K562 (cell line): ENCODE results near the gene TMEM217. TPM values are rescaled to one million over a fixed set of nuclear protein-coding genes. Genes with fewer than 3 reads are reported as not detected.

ENCODE experiments used
- BDP1 ChIP-seq: IDR thresholded peaks from 3 replicates; pipeline ENCODE4 v1.6.1; 2011; ENCODE audit not compliant: insufficient read length, insufficient read depth
- BRCA1 ChIP-seq, 2 experiments: fragments of 450-650 bp in 1 of 2; sonication (generic) in 1 of 2; formaldehyde crosslinking in 1 of 2; IDR thresholded peaks; 2 replicates each; pipeline versions ENCODE4 v1.5.0 to v1.6.1; 2017 to 2020; ENCODE audit warnings: mild to moderate bottlenecking in 1 of 2, missing genetic modification reagents in 1 of 2
- CCNT2 ChIP-seq: IDR thresholded peaks from 2 replicates; pipeline ENCODE4 v1.6.1; 2011; ENCODE audit warnings: borderline replicate concordance, low read depth, mild to moderate bottlenecking, moderate library complexity, mixed read lengths, low read length; ENCODE audit not compliant: insufficient read length; ENCODE audit errors: extremely low read depth
- CREBBP ChIP-seq: IDR thresholded peaks from one replicate; pipeline ENCODE4 v1.6.1; 2012; ENCODE audit warnings: low read depth, mild to moderate bottlenecking, control low read depth, inconsistent platforms, low read length
- DNMT1 ChIP-seq: fragments of 450-650 bp; IDR thresholded peaks from 2 replicates; pipeline ENCODE4 v1.6.1; 2016; ENCODE audit warnings: antibody characterized with exemption, mild to moderate bottlenecking
- E2F3 ChIP-seq: fragments of 250-450 bp; sonication (Bioruptor Pico); IDR thresholded peaks from 2 replicates; pipeline ENCODE4 v1.4.0; 2020; ENCODE audit warnings: mild to moderate bottlenecking
- EZH2 ChIP-seq: IDR thresholded peaks from 2 replicates; pipeline ENCODE4 v1.6.1; 2012; ENCODE audit warnings: low read depth, mild to moderate bottlenecking, inconsistent platforms, low read length, borderline replicate concordance
- KDM2B ChIP-seq: fragments of 250-450 bp; sonication (Bioruptor Pico); IDR thresholded peaks from 2 replicates; pipeline ENCODE4 v1.8.0; 2021; ENCODE audit warnings: mild to moderate bottlenecking, moderate library complexity
- KHSRP ChIP-seq: fragments of 450-650 bp; IDR thresholded peaks from 2 replicates; pipeline ENCODE4 v1.6.1; 2017
- LEF1 ChIP-seq: fragments of 450-650 bp; IDR thresholded peaks from 2 replicates; pipeline ENCODE4 v1.6.1; 2016; ENCODE audit warnings: mild to moderate bottlenecking
- MBD2 ChIP-seq: sonication (generic); IDR thresholded peaks from 2 replicates; pipeline ENCODE4 v1.6.1; 2016; ENCODE audit warnings: low read depth, borderline replicate concordance
- MEIS2 ChIP-seq: fragments of 450-650 bp; IDR thresholded peaks from 2 replicates; pipeline ENCODE4 v1.6.1; 2014; ENCODE audit warnings: mild to moderate bottlenecking; ENCODE audit not compliant: partially characterized antibody
- MYBL2 ChIP-seq, 2 experiments: fragments of 450-650 bp in 1 of 2; sonication (generic) in 1 of 2; formaldehyde crosslinking in 1 of 2; IDR thresholded peaks; 2 replicates each; pipeline versions ENCODE4 v1.6.1 to v1.8.1; 2017 to 2022; ENCODE audit warnings: borderline replicate concordance in 1 of 2, inconsistent platforms in 1 of 2, low read depth in 1 of 2, mild to moderate bottlenecking in 1 of 2, missing genetic modification reagents in 1 of 2, moderate library complexity in 1 of 2
- MYC ChIP-seq, 2 experiments: fragments of 250-450 bp in 1 of 2; sonication (Bioruptor Pico) in 1 of 2; IDR thresholded peaks; 2 replicates each; pipeline versions ENCODE4 v1.5.1 to v1.6.1; 2012 to 2021; ENCODE audit warnings: low read depth in 2 of 2, borderline replicate concordance in 1 of 2, improper control_type of control experiment in 1 of 2, low read length in 1 of 2, mild to moderate bottlenecking in 1 of 2, moderate library complexity in 1 of 2
- NFE2L1 ChIP-seq: fragments of 450-650 bp; IDR thresholded peaks from 2 replicates; pipeline ENCODE4 v1.6.1; 2016; ENCODE audit warnings: missing genetic modification characterization, low read depth, mild to moderate bottlenecking, missing compliant biosample characterization, moderate library complexity, borderline replicate concordance
- PURB ChIP-seq: sonication (generic); formaldehyde crosslinking; IDR thresholded peaks from 2 replicates; pipeline ENCODE4 v1.9.0; 2021; ENCODE audit warnings: low read depth, mild to moderate bottlenecking, missing genetic modification reagents
- SAFB ChIP-seq: fragments of 200-400 bp; formaldehyde crosslinking; IDR thresholded peaks from 2 replicates; pipeline ENCODE4 v1.6.1; 2017; ENCODE audit warnings: low read depth, low read length, borderline replicate concordance
- SIX5 ChIP-seq, 2 experiments: IDR thresholded peaks; 2 replicates each; pipeline ENCODE4 v1.6.1; 2011; ENCODE audit warnings: low read length in 2 of 2, borderline replicate concordance in 1 of 2, low read depth in 1 of 2, mild to moderate bottlenecking in 1 of 2, moderate library complexity in 1 of 2; ENCODE audit not compliant: insufficient read depth in 1 of 2
- ZNF76 ChIP-seq: fragments of 250-450 bp; sonication (Bioruptor Pico); IDR thresholded peaks from 2 replicates; pipeline ENCODE4 v1.4.0; 2020; ENCODE audit warnings: mild to moderate bottlenecking, moderate library complexity, borderline replicate concordance
- ZNF764 ChIP-seq: fragments of 250-450 bp; sonication (Bioruptor Pico); IDR thresholded peaks from 2 replicates; pipeline ENCODE4 v1.4.0; 2020; ENCODE audit warnings: low read depth, mild to moderate bottlenecking, moderate library complexity
- polyA plus RNA-seq, 8 experiments: library from polyadenylated mRNA; depleted of rRNA in 4 of 8; stranded (reverse) in 5 of 8; unstranded in 3 of 8; fragments of >200 nt; fragmentation: Nextera tagmentation in 2 of 8; fragmentation: Illumina TruSeq in 1 of 8; extraction: Ambion mirVana in 2 of 8; extraction: Trizol in 1 of 8; gene quantifications; 2 replicates each; pipeline versions ENCODE4 v1.2.1 to v1.2.3, GENCODE V29; 2011 to 2014; ENCODE audit warnings: inconsistent platforms in 1 of 8, missing spikeins in 1 of 8
- total RNA-seq, 7 experiments: library from RNA; depleted of rRNA in 6 of 7; stranded (reverse); fragments of >200 nt in 6 of 7; fragmentation: Illumina TruSeq in 2 of 7; extraction: Trizol in 2 of 7; gene quantifications; 2 replicates each; pipeline versions ENCODE4 v1.2.1 to v1.2.3, GENCODE V29; 2011 to 2021; ENCODE audit warnings: low replicate concordance in 1 of 7
- TF ChIP-seq, protein P1 (sequence below): fragments of 250-450 bp; sonication (Bioruptor Pico); IDR thresholded peaks from 2 replicates; pipeline ENCODE4 v1.8.0; 2021; ENCODE audit warnings: mild to moderate bottlenecking, moderate library complexity
- TF ChIP-seq, protein P2 (sequence below): fragments of 250-450 bp; sonication (Bioruptor Pico); IDR thresholded peaks from 2 replicates; pipeline ENCODE4 v1.5.0; 2020; ENCODE audit warnings: mild to moderate bottlenecking
- TF ChIP-seq, protein P3 (sequence below): fragments of 450-650 bp; formaldehyde crosslinking; IDR thresholded peaks from 2 replicates; pipeline ENCODE4 v1.4.0; 2020; ENCODE audit warnings: mild to moderate bottlenecking, moderate library complexity

The TMEM217 gene
- total and polyA plus RNA-seq, 9 of the 15 experiments (the other 6 are each of a cell fraction or from before 2014, with no cell fraction given), result 1.3 to 8.0 (median 1.9) TPM

DNA sequence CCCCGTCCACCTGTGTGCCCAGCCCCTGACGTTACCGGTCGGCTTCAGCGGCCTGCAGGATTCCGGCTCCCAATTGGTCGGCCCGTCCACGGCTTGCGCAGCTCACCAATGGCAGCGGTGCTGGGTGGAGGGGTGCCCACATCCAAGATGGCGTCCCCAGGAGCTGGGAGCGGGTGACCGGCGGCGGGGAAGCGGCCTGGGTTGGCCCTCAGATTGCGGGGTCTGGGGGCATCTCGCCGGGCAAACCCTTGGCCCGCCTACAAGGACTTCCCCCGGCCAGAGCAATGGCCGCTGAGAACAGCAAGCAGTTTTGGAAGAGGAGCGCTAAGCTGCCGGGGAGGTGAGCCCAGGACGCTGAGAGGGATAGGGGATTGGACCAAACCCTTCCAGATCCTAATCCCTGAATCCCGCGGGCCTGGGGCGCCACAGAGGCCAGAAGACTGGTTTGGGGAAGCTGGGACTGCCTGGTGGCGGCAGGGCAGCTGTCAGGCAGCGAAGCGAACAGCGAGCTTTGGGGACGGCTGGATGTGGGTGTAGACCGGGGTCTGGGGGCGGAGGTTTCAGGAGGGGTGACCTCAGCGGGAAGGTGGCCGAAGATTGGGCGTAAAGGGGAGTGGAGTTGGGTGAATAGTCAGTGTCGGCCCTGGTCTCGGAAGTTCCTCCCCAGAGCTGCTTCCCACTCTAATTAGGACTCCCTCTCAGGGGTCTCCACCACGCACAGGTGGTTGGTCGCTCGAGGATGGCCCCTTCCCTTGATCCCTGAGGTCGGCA is at the start of gene TMEM217, which contains the start of gene TBC1D22B (continued):
- TF ChIP-seq SIX5 (IDR thresholded peaks at IDR 0.05; ENCODE audit: borderline replicate concordance in 1 of 2, insufficient read depth in 1 of 2, low read depth in 1 of 2, low read length in 2 of 2), result peak; percentile 71 to 85
- no peak for TF ChIP-seq PURB
- no peak for TF ChIP-seq ZNF76 (CRISPR knock-in tag)
- no peak for TF ChIP-seq BRCA1 (IDR thresholded peaks at IDR 0.05)
- TF ChIP-seq BRCA1 (CRISPR knock-in tag; IDR thresholded peaks at IDR 0.05), result no peak
- TF ChIP-seq BDP1, result no peak
- TF ChIP-seq CREBBP, result no peak
- TF ChIP-seq EZH2, result no peak
- no peak; the same call in 1 of the 2 replicates for TF ChIP-seq E2F3 (CRISPR knock-in tag)
- no peak for TF ChIP-seq SAFB
- no peak for TF ChIP-seq MYBL2 (IDR thresholded peaks at IDR 0.05; ENCODE audit: low read depth)
- no peak for TF ChIP-seq MYBL2 (CRISPR knock-in tag; IDR thresholded peaks at IDR 0.05; ENCODE audit: borderline replicate concordance)
- TF ChIP-seq, protein P1, sequence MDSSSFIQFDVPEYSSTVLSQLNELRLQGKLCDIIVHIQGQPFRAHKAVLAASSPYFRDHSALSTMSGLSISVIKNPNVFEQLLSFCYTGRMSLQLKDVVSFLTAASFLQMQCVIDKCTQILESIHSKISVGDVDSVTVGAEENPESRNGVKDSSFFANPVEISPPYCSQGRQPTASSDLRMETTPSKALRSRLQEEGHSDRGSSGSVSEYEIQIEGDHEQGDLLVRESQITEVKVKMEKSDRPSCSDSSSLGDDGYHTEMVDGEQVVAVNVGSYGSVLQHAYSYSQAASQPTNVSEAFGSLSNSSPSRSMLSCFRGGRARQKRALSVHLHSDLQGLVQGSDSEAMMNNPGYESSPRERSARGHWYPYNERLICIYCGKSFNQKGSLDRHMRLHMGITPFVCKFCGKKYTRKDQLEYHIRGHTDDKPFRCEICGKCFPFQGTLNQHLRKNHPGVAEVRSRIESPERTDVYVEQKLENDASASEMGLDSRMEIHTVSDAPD (CRISPR knock-in tag), result no peak
- TF ChIP-seq MYC (IDR thresholded peaks at IDR 0.05; ENCODE audit: low read depth, low read length), result no peak; the same call in 1 of the 2 replicates
- peak; percentile 89; the same call in 1 of the 2 replicates for TF ChIP-seq MYC (CRISPR knock-in tag; IDR thresholded peaks at IDR 0.05; ENCODE audit: borderline replicate concordance, low read depth)
- TF ChIP-seq NFE2L1 (tag), result no peak
- TF ChIP-seq, protein P2, sequence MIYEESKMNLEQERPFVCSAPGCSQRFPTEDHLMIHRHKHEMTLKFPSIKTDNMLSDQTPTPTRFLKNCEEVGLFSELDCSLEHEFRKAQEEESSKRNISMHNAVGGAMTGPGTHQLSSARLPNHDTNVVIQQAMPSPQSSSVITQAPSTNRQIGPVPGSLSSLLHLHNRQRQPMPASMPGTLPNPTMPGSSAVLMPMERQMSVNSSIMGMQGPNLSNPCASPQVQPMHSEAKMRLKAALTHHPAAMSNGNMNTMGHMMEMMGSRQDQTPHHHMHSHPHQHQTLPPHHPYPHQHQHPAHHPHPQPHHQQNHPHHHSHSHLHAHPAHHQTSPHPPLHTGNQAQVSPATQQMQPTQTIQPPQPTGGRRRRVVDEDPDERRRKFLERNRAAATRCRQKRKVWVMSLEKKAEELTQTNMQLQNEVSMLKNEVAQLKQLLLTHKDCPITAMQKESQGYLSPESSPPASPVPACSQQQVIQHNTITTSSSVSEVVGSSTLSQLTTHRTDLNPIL, result no peak
- TF ChIP-seq, protein P3, sequence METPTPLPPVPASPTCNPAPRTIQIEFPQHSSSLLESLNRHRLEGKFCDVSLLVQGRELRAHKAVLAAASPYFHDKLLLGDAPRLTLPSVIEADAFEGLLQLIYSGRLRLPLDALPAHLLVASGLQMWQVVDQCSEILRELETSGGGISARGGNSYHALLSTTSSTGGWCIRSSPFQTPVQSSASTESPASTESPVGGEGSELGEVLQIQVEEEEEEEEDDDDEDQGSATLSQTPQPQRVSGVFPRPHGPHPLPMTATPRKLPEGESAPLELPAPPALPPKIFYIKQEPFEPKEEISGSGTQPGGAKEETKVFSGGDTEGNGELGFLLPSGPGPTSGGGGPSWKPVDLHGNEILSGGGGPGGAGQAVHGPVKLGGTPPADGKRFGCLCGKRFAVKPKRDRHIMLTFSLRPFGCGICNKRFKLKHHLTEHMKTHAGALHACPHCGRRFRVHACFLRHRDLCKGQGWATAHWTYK (CRISPR knock-in tag), result peak; percentile 62; the same call in 1 of the 2 replicates
- TF ChIP-seq LEF1, result no peak
- TF ChIP-seq MEIS2, result no peak
- no peak for TF ChIP-seq KHSRP
- TF ChIP-seq DNMT1, result no peak
- TF ChIP-seq MBD2, result peak; percentile 100
- TF ChIP-seq KDM2B (CRISPR knock-in tag), result 0 out of 2 replicates have a peak, but pooled peaks have one; percentile 13
- TF ChIP-seq ZNF764 (CRISPR knock-in tag), result peak; percentile 57; the same call in 1 of the 2 replicates
- TF ChIP-seq CCNT2, result peak; percentile 44
